Calu3 (cell line): Measurements from ENCODE around the gene CLTCL1. TPM values are rescaled to one million over a fixed set of nuclear protein-coding genes. Genes with fewer than 3 reads are reported as not detected.
A peak's percentile ranks its signal among the peaks of the same experiment; 100 is the strongest.

ENCODE experiments used
- BruUV-seq: library from RNA; stranded (reverse); fragments of 400-500 nt; replicated peaks from 2 replicates; lab custom pipeline; 2021; lab: Mats Ljungman, UMichigan
- CTCF ChIA-PET: fragments of 300-600 bp; sonication (Branson Sonifier 250); formaldehyde crosslinking; loops from one replicate; lab custom pipeline; 2022; ENCODE audit warnings: antibody characterized with exemption; lab: Charles Lee
- DNase-seq: peaks from one replicate; pipeline ENCODE4 v3.0.0; 2022
- H3K27ac Mint-ChIP-seq: one replicate; pipeline ENCODE4 v1.8.0; 2022; ENCODE audit warnings: mixed read lengths; ENCODE audit not compliant: unreplicated experiment
- H3K27me3 Mint-ChIP-seq: one replicate; pipeline ENCODE4 v1.8.0; 2022; ENCODE audit warnings: mixed read lengths; ENCODE audit not compliant: unreplicated experiment
- H3K36me3 Mint-ChIP-seq: one replicate; pipeline ENCODE4 v1.8.0; 2022; ENCODE audit warnings: mild to moderate bottlenecking, moderate library complexity, mixed read lengths; ENCODE audit not compliant: insufficient read depth, unreplicated experiment
- H3K4me1 Mint-ChIP-seq: one replicate; pipeline ENCODE4 v1.8.0; 2022; ENCODE audit warnings: mild to moderate bottlenecking, low read depth, mixed read lengths; ENCODE audit not compliant: unreplicated experiment
- H3K4me3 Mint-ChIP-seq: one replicate; pipeline ENCODE4 v1.8.0; 2022; ENCODE audit warnings: mild to moderate bottlenecking, low read depth, moderate library complexity, mixed read lengths; ENCODE audit not compliant: unreplicated experiment
- H3K9me3 Mint-ChIP-seq: one replicate; pipeline ENCODE4 v1.8.0; 2022; ENCODE audit warnings: low read depth, mixed read lengths; ENCODE audit not compliant: unreplicated experiment
- CTCF ChIP-seq: fragments of 200-600 bp; IDR thresholded peaks from one replicate; pipeline ENCODE4 v1.8.0; 2022; ENCODE audit warnings: antibody characterized with exemption; ENCODE audit not compliant: unreplicated experiment
- intact Hi-C: fragments of 100-400 bp; cut with micrococcal nuclease; formaldehyde crosslinking; loops from one replicate; pipeline ENCODE4 v1.10.0; 2022; ENCODE audit not compliant: unreplicated experiment
- total RNA-seq: library from RNA; stranded (reverse); gene quantifications from 2 replicates; pipeline ENCODE4 v1.2.3, GENCODE V29; 2022

The CLTCL1 gene
- total RNA-seq, 1 experiment from 2014 or later, result 2.9 TPM

GRCh38 chr22:19177164-19178064 lies 114.1 kb downstream of the CLTCL1 start:
- Mint-ChIP-seq H3K9me3 (no peaks in the 10 kb centered on the region), H3K36me3 (peaks cover 59% of the 10 kb centered on the region), H3K4me3 (peak overlapping the region; percentile 76), H3K4me1 (peaks cover 19% of the 10 kb centered on the region), H3K27ac (peak overlapping the region; percentile 80), H3K27me3 (no peaks in the 10 kb centered on the region)
- TF ChIP-seq CTCF, result no peak
- no TSS peak for BruUV-seq
- intact Hi-C loops, result no loop called here
- no peak for DNase-seq
- CTCF ChIA-PET, result no interaction called here

GRCh38 chr22:19176732-19177131 lies 114.8 kb downstream of the CLTCL1 start:
- Mint-ChIP-seq H3K4me1 (peaks cover 22% of the 10 kb centered on the region), H3K4me3 (peak overlapping the region; percentile 76), H3K27ac (peak overlapping the region; percentile 80), H3K27me3 (no peaks in the 10 kb centered on the region), H3K36me3 (peaks cover 66% of the 10 kb centered on the region), H3K9me3 (no peaks in the 10 kb centered on the region)
- no TSS peak for BruUV-seq
- no peak for TF ChIP-seq CTCF
- CTCF ChIA-PET, result no interaction called here
- intact Hi-C loops, result no loop called here
- DNase-seq, result no peak

- Mint-ChIP-seq H3K4me1 (peaks cover 22% of the 10 kb centered on the region), H3K36me3 (peaks cover 71% of the 10 kb centered on the region), H3K27ac (peak overlapping the region; percentile 64), H3K4me3 (peak overlapping the region; percentile 76), H3K9me3 (no peaks in the 10 kb centered on the region), H3K27me3 (no peaks in the 10 kb centered on the region)
- CTCF ChIA-PET, result no interaction called here
- intact Hi-C loops, result no loop called here
- TF ChIP-seq CTCF, result no peak
- no peak for DNase-seq
- BruUV-seq, result no TSS peak
Observed at GRCh38 chr22:19176175-19176643, 115.3 kb downstream of the CLTCL1 start.

- TSS peak; percentile 55 for BruUV-seq
- Mint-ChIP-seq H3K27me3 (peaks cover 3% of the 10 kb centered on the region), H3K4me3 (peak overlapping the region; percentile 76), H3K4me1 (peaks cover 22% of the 10 kb centered on the region), H3K27ac (peak overlapping the region; percentile 64), H3K9me3 (no peaks in the 10 kb centered on the region), H3K36me3 (peaks cover 76% of the 10 kb centered on the region)
- intact Hi-C loops, result no loop called here
- CTCF ChIA-PET, result interaction anchor here (0.6 to 0.7 kb wide), 2 partner anchors 22 to 285 kb away, joined by 3 read pairs; no protein-coding TSS in a partner anchor
- TF ChIP-seq CTCF, result no peak
- DNase-seq, result no peak
Observed at GRCh38 chr22:19175602-19176174, 115.8 kb downstream of the CLTCL1 start.
